Stimulated activated naive CD8-positive, alpha-beta T cell treated with anti-CD3 and anti-CD28 coated beads, Interleukin-15, Interleukin-2, amounts not matched to agents 100 U/mL and 50 U/mL, for 24 hours (primary cell): ENCODE results near the gene RELL2.
A peak's percentile ranks its signal among the peaks of the same experiment; 100 is the strongest.

Experiments used
- ATAC-seq: fragments of 150-1000 bp; cut with Tn5 transposase; one replicate; pipeline ENCODE4 v1.10.0; 2021
- DNase-seq: peaks from one replicate; pipeline ENCODE4 v3.0.0; 2021

Gene RELL2

GRCh38 chr5:141649056-141649688 lies 12.4 kb downstream of the RELL2 start:
- DNase-seq (no peak), ATAC-seq (no peak)

- no peak for ATAC-seq
- no peak for DNase-seq
Observed at GRCh38 chr5:141649972-141650371, 13.2 kb downstream of the RELL2 start.

- DNase-seq = peak; percentile 90
- ATAC-seq = peak; percentile 94
Observed at GRCh38 chr5:141650851-141651727, 14.3 kb downstream of the RELL2 start, which contains the start of gene FCHSD1. TSS of gene FCHSD1 (minus strand) at chr5:141651418. CDS start at chr5:141651368, 50 bp downstream.

- no peak for ATAC-seq
Observed at GRCh38 chr5:141651728-141652105, 14.9 kb downstream of the RELL2 start.

GRCh38 chr5:141654298-141654697 lies 17.5 kb downstream of the RELL2 start:
- no peak for DNase-seq
- ATAC-seq = no peak

More at GRCh38 chr5:141651728-141652105, 14.9 kb downstream of the RELL2 start:
- no peak for DNase-seq

GRCh38 chr5:141655020-141655419 lies 18.2 kb downstream of the RELL2 start:
- ATAC-seq = no peak
- DNase-seq = no peak

GRCh38 chr5:141656396-141656795 lies 19.6 kb downstream of the RELL2 start:
- ATAC-seq (no peak), DNase-seq (no peak)

- DNase-seq (no peak), ATAC-seq (no peak)
Observed at GRCh38 chr5:141657404-141657803, 20.6 kb downstream of the RELL2 start.

- ATAC-seq (peak; percentile 74), DNase-seq (no peak)
Observed at GRCh38 chr5:141657937-141658545, 21.2 kb downstream of the RELL2 start.

GRCh38 chr5:141662028-141662427 lies 25.2 kb downstream of the RELL2 start:
- ATAC-seq (no peak), DNase-seq (no peak)

GRCh38 chr5:141663506-141663905 lies 26.7 kb downstream of the RELL2 start:
- DNase-seq (no peak), ATAC-seq (no peak)

GRCh38 chr5:141664733-141665461 lies 28.1 kb downstream of the RELL2 start:
- peak; percentile 84 for ATAC-seq
- DNase-seq = peak; percentile 79

- ATAC-seq (no peak), DNase-seq (no peak)
Observed at GRCh38 chr5:141665995-141666940, 29.5 kb downstream of the RELL2 start.

GRCh38 chr5:141668601-141669265 lies 31.9 kb downstream of the RELL2 start:
- ATAC-seq (no peak), DNase-seq (no peak)

- no peak for ATAC-seq
- no peak for DNase-seq
Observed at GRCh38 chr5:141669520-141669919, 32.7 kb downstream of the RELL2 start.

GRCh38 chr5:141672071-141672840 lies 35.5 kb downstream of the RELL2 start:
- no peak for DNase-seq
- no peak for ATAC-seq

- no peak for DNase-seq
- no peak for ATAC-seq
Observed at GRCh38 chr5:141672841-141673813, 36.3 kb downstream of the RELL2 start.

GRCh38 chr5:141674747-141675146 lies 38.0 kb downstream of the RELL2 start:
- ATAC-seq = no peak
- no peak for DNase-seq

GRCh38 chr5:141675672-141676071 lies 38.9 kb downstream of the RELL2 start:
- DNase-seq (no peak), ATAC-seq (no peak)
